HL-60 (cell line): Measurements from ENCODE around the gene METTL23.
"Not testable (repeated sequence)": the region's sequence is repeated elsewhere in the genome, so short reads cannot be mapped to it uniquely, and the experiment has no call there.

ENCODE experiments used
- DNase-seq, 2 experiments: peaks; one replicate each; pipeline ENCODE4 v3.0.0-alpha.2; 2010 to 2020; ENCODE audit warnings: low read depth in 1 of 2, low spot score in 1 of 2
- H3K27ac ChIP-seq: fragments of 250-450 bp; sonication (Bioruptor Pico); replicated peaks from 2 replicates; pipeline ENCODE4 v1.5.1; 2020; ENCODE audit warnings: mild to moderate bottlenecking, moderate library complexity
- H3K27me3 ChIP-seq: fragments of 250-450 bp; sonication (Bioruptor Pico); 2 replicates; pipeline ENCODE4 v1.5.1; 2021; ENCODE audit warnings: mild to moderate bottlenecking, moderate library complexity; ENCODE audit not compliant: insufficient read depth, poor library complexity, severe bottlenecking
- H3K4me3 ChIP-seq: replicated peaks from 2 replicates; pipeline ENCODE4 v1.5.1; 2011; ENCODE audit warnings: mild to moderate bottlenecking, control low read depth, low read length; ENCODE audit not compliant: insufficient read depth
- CTCF ChIP-seq: IDR thresholded peaks from one replicate; pipeline ENCODE4 v1.5.1; 2011; ENCODE audit warnings: low read length, control low read depth, inconsistent platforms; ENCODE audit not compliant: insufficient read depth
- GABPA ChIP-seq: IDR thresholded peaks from 2 replicates; pipeline ENCODE4 v1.6.1; 2012; ENCODE audit warnings: low read depth
- POLR2AphosphoS5 ChIP-seq: IDR thresholded peaks from 2 replicates; pipeline ENCODE4 v1.6.1; 2012; ENCODE audit warnings: low read depth
- REST ChIP-seq: IDR thresholded peaks from 2 replicates; pipeline ENCODE4 v1.6.1; 2012; ENCODE audit warnings: low read depth; ENCODE audit not compliant: insufficient replicate concordance
- SPI1 ChIP-seq: IDR thresholded peaks from 2 replicates; pipeline ENCODE4 v1.6.1; 2012; ENCODE audit warnings: low read depth, mild to moderate bottlenecking, borderline replicate concordance

The METTL23 gene

DNA sequence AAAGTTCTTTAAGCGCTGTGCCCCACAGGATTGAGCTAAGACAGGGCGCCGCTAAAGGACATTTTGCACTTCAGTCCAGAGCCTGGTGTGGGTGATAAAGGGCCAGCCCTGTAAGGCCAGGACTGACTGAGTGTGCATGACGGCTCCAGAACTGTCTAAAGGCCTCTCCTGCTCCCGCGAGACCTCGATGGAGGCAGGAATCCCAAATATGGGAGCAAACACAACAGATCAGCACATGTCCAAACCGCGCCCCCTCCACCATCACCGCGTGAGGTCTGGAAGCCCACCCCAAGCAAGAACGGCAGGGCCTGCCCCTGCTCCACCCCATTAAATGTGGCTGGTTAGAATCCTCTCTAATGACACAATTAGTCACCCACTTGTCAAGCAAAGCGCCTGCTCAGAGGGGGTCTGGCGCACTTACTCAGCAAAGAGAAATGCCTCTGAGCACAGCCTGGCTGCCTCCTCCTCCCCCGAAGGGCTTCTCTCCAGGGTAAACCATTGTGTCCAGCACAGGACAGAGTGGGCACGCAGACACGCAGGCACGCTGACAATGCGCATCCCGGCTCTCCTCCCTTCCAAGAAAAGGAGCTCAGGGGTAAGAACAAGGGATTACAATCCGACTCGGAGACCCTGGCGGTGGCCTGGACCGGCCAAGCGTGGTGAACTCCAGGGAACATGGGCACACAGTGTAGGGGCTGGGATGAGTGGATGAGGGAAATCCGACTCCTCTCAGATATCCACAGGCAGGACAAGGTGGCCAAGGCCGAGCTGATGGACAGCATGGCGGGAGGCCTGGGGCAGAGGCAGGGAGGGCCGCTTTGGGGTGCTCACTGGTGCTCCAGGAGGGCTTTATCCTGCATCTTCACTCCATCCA is 17.3 kb upstream of the METTL23 start:
- DNase-seq = no peak
- Histone ChIP-seq H3K4me3 (no peak overlapping the region), H3K27me3 (no peaks in the 10 kb centered on the region), H3K27ac (no peak overlapping the region)
- no peak for TF ChIP-seq SPI1
- no peak for TF ChIP-seq GABPA
- no peak for TF ChIP-seq REST
- TF ChIP-seq CTCF = no peak
- TF ChIP-seq POLR2AphosphoS5 = no peak

DNA sequence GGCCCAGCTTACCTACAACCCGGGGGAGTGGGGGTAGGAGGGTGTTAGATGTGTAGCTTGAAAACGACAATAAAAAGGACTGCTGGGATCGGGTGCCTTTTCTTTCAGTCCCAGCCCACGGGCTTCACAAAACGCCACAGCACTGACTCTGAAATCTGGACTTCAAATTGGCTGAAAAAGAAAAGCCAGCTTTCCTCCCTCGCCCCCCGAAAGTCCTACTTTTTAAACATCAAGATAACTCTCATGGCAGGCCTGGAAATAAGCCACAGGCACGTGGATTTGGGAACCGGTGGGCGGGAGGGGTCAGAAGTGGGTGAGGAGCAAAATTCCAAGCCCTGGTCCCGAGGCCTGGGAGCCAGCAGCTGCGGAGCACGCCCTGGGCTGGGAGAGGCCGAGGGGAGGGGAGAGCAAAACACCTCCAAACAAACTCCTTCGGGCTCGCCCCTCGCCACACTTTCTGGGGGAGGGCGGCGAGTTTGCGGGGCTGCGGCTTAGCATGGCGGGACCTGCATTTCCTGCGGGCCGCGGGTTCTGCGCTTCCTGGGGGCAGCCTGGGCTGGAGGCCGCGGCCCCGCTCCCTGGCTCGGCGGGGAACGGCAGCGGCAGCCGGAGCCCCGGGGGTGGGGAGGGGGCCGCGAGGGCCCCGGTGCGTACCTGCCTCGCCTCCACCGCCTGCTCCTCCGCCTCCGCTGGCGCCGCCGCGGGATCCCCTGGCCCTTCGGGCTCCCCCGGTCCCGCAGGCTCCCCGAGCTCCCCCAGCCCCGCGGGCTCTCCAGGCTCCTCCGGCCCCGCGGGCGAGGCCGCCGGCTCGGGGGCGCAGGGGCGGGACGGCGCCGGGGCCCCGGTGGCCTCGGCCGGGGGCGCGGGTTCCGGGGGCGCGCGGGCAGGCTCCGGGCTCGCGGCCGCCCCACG is 16.4 kb upstream of the METTL23 start:
- H3K4me3 ChIP-seq = peak overlapping the region; percentile 46
- not testable (repeated sequence) for H3K27me3 ChIP-seq, H3K27ac ChIP-seq, DNase-seq

DNA sequence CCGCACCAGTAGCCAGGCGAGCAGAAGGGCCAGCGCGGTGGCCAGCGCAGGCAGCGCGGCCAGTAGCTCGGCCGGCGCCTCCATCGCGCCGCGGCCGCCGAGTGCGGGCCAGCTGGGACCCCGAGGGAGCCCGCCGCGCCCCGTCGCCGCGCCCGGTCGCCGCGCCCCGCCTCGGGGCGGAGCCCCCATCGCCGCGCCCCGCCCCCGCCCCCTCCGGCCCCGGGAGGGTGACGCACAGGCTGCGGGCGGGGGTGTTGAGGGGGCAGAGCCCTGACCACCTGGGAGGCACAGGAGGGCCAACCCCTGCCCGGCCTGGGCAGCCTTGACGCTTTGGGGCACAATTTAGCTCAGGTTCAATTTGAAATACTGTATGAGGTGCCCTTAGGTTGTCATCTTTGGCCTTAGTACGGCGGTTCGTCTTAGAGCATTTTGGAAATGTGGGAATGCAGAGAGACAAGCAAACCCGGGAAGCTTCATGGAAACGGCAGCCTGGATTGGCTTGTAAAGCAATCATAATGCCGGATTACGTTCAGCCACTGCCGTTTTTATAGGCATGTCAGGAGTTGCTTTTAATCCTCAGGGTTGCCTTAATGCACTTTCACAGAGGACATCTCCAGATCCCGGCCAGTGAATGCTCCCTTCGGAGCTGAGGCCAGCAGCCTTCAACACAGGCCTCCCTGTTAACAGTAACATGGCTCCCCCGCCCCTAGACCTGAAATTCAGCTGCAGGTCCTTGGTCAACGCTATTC is 15.6 kb upstream of the METTL23 start, which contains the start of gene MXRA7:
MXRA7 (minus strand) TSS at position 103 of the 749 bp plus-strand sequence; CDS start at position 84, 19 bp downstream.
- Histone ChIP-seq H3K4me3 (peak within 1 kb of the TSS; percentile 46), H3K27ac (no peak within 1 kb of the TSS), H3K27me3 (no peaks in the 10 kb centered on the region)
- TF ChIP-seq CTCF (no peak), SPI1 (no peak), GABPA (no peak), REST (no peak), POLR2AphosphoS5 (no peak)
- DNase-seq = no peak

DNA sequence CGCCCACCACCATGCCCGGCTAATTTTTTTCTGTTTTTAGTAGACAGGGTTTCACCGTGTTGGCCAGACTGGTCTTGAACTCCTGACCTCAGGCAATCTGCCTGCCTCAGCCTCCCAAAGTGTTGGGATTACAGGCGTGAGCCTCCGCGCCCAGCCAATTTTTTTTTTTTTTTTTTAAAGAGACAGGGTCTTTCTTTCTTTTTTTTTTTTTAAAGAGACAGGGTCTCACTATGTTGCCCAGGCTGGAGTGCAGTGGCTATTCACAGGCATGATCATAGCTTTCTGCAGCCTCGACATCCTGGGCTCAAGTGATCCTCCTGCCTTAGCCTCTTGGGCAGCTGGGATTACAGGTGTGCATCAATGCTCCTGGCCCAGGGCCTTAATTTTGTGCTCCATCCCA is 14.3 kb upstream of the METTL23 start:
- DNase-seq, H3K27ac ChIP-seq, H3K4me3 ChIP-seq, H3K27me3 ChIP-seq: not testable (repeated sequence)
